Stimulated activated CD8-positive, alpha-beta memory T cell treated with anti-CD3 and anti-CD28 coated beads, Interleukin-7, amount 100 ng/mL, for 48 hours (primary cell): ENCODE results near the gene NRG2.

ENCODE experiments used
- DNase-seq, 2 donors: peaks; one replicate each; pipeline ENCODE4 v3.0.0-alpha.2; 2020; ENCODE audit warnings: low read depth in 1 of 2; ENCODE audit errors: extremely low read depth in 1 of 2

NRG2 gene

GRCh38 chr5:139951983-139952382 lies 91.1 kb downstream of the NRG2 start:
- DNase-seq, result no peak

DNA sequence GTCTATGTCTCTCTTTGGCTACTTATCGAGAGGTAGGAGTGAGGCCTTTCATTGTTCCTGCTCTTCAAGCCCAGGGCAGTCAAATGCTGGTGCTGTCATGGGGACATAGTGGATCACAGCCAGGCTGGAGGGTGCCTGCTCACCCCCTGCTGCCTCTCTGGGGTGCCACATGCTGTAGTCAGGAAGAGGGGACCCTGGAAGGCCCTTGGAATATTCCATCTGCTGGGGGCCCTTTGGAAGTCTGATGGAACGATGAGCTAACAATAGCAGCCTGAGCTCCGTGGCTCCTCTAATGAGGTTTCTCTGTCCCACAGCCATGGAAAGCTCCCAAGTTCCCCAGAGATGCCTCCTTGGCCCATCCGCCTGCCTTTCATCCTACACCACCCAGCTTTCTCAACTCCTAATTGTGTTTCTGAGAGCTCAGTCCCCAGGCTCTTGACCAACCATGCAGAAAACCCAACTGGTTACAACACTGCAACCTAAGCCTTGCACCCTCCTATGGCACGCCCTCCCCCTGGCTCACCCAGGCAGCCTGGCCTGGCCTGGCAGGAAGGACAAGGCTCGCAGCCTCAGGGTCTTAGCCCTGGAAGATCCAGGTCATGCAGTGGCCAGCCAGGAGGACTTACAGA lies 91.7 kb downstream of the NRG2 start:
- no peak for DNase-seq

DNA sequence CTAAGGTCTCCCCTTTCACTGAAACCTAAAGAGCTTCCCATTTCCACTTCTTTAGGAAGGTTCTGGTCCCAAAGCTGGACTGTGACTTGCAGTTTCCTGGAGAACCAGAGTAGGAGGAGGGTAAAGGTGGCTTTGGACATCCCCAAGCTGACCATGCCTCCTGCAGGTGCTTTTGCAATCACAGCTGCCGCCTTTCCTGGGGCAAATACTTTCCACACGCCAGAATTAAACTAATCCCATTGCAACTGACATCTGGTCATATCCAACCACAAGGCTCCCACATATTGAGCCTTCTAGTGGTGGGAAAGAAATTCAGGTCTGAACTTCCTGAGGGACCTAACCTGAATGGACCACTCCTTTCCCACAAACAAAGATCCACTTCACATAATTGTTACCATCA lies 92.7 kb downstream of the NRG2 start:
- DNase-seq, result no peak

- DNase-seq, result no peak
Observed at GRCh38 chr5:139949710-139950109, 93.4 kb downstream of the NRG2 start.

GRCh38 chr5:139947727-139948126 lies 95.4 kb downstream of the NRG2 start:
- no peak for DNase-seq

DNA sequence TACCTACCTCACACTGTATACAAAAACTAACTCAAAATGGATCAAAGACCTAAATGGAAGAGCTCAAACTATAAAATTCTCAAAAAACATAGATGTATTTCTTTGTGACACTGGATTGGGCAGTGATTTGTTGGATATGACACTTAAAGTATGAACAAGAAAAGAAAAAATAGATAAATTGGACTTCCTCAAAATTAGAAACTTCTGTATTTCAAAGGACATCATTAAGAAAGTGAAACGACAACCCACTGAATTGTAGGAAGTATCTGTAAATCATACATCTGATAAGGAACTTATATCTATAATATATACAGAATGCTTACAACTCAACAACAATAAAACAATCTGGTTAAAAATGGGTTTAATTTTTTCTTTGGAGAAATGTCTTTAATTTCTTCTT lies 96.7 kb downstream of the NRG2 start:
- DNase-seq, result no peak

- no peak for DNase-seq
Observed at GRCh38 chr5:139946006-139946405, 97.1 kb downstream of the NRG2 start.

GRCh38 chr5:139942243-139942642 lies 100.9 kb downstream of the NRG2 start:
- DNase-seq, result no peak

DNA sequence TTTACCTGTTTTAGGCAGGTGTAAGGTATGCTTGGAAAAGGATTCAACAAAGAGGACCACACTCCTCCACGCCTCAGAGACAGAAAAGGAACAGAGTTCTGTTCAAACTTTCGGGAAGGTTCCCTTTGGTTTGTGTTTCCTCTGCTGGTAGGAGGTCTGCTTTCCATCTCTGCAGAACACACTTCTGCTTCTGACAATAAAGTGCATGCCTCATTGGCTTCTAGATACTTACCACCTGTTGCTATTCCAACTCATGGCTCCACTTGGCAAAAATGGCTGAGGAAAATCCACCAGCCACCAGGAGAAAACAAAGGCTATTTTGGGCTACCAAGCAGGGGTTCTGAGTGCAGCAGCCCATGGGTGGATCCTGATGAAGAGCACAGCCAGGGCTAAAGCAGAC lies 112.7 kb downstream of the NRG2 start:
- no peak for DNase-seq

DNA sequence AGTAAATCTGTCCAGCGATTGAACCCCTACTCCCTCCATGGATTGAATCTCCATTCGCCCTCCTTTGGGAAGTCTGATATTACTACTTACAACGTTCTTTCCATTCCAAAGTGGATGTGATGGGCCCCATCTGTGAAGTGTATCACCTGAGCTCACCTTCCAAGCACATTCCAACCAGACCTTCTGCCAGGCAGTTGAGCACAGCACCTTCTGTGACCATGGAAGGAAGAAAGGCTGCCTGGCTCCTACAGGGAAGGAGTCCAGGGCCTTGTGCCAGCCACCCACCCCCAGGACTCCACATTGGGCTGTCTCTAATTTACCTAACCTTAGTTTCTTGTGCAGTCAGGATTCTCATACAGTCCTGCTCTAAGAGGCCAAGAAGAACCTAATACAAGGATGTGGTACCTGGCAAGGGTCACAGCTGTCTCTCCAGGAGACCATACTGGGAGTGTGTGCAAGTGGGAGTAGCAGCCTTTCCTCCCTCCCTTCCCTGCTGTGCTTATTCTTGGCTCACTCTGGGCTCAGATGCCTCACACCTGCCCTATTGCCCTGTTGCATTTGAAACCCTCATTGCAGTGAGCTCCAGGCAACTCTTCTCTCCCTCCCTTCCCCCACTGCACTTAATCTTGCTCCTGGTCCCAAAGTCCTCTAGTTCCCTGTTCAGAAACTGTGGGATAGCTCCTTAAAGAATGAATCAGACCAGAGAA lies 116.1 kb downstream of the NRG2 start:
- no peak for DNase-seq

DNA sequence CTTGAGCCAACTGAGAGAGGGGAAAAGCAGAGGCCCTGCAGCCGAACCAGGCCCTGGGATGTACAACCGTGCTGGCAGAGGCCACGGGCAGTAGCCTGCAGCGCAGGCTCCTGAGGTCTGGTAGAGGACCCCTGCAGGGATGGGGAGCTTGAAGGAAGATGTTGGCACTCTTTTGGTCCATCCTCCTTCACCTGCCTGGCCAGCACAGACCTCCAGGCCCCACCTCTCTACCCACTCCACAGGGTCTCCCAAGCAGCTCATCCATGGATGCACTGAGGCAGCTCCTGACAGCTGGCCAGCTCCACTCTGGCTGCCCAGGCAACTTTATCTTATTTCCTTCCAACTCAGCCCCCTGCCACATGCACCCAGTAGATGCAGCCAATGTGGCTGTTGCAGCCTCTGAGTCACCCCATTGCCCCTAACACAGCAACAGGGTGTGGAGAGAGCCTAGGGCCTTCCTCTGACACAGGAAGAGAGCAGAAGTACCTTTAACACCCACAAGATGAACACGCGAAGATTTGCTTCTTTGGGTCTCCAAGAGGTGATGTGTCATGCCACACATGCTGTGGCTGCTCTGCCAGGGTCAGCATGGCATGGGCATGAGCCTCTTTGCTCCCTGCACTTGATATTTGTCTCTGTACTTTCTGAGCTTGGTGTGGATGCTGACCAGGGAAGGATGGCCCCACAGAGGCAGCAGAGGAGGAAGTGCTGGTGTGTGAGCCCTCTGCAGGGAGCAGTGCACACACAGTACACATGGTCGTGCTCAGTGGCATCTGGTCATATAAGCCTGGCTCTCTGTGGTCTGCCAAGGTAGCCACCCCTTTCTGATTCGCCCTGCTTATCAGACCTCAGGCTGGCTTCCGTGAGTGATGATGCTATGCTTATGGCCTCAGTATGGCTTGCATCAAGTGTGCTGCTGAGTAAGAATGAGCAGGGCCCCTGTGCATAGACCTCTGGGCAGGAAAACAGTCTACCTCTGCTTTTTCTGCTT lies 117.2 kb downstream of the NRG2 start:
- no peak for DNase-seq

DNA sequence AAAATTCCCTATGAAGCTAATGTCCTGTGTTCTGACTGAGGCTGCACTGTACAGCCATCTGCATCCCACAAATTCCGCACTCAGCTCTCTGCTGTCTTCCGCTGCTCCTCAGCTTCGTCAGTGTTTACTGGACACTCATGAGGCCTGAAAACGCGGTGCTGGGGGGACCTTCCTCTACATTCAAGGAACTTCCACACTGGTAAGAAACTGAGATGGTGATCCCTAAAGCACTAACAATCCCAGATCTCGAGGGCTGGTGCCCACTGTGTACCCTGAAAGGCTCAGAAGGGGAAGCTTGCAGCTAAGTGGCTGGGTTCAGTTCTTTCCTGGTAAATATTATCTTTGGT lies 117.9 kb downstream of the NRG2 start:
- no peak for DNase-seq

GRCh38 chr5:139924294-139925215 lies 118.5 kb downstream of the NRG2 start:
- DNase-seq, result no peak

GRCh38 chr5:139919308-139919707 lies 123.8 kb downstream of the NRG2 start:
- DNase-seq, result no peak

GRCh38 chr5:139915834-139916233 lies 127.3 kb downstream of the NRG2 start:
- DNase-seq, result no peak

DNA sequence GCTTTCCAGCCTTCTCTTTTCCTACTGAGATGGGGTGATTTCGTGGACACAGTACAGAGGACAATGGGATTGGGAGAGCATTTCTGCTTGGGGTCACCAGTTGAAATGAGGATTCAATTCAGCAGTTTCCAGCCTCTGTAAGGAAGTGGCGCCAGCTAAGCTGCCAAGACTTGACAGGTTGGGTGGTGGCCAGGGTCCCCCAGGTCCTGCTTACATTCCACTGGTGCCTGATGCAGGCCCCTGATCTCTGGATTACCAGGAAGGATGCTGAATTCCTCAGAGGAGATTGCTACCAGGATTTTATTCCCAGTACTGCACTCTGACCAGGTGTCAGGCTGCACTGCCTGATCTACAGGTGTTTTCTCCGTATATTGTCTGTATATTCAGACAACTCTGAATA lies 127.8 kb downstream of the NRG2 start:
- no peak for DNase-seq

- no peak for DNase-seq
Observed at GRCh38 chr5:139914218-139914807, 128.8 kb downstream of the NRG2 start.

DNA sequence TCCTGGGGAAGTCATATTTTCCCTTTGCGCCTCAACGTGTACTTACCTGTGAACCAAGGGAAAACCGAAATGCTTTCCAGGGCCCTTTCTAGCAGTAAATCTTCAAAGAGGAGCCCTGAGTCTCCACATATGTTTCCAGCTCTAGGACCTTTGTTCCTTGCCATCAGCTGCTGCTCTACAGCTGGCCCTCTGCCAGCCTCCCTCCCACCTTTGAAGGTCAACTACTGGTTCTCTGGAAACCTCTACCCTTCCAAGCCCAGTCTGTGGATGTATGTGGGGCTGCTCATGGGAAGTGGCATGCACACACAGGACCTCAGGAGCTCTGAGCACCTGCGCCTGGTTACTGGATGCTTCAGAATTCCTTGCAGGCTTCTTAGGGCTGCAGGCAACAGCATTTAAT lies 130.3 kb downstream of the NRG2 start:
- DNase-seq, result no peak

DNA sequence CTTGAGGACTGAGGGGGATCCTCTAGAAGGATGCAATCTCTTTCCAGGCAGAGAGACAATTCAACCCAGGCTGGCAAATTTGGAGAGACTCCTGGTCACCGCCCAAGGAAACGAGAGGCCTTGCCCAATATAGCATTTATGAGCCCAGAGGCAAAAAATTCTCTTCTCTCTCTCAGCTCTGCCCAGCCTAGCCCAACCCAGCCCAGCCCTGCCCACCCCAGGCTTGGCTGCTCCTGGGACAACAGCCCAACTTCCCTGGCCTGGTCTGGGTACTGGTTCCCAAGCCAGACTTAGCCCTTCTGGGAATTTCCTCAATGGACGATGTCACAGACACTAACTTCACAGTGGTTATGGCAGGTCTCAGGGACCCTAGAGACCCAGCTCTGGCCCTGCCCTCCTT lies 130.9 kb downstream of the NRG2 start:
- no peak for DNase-seq

DNA sequence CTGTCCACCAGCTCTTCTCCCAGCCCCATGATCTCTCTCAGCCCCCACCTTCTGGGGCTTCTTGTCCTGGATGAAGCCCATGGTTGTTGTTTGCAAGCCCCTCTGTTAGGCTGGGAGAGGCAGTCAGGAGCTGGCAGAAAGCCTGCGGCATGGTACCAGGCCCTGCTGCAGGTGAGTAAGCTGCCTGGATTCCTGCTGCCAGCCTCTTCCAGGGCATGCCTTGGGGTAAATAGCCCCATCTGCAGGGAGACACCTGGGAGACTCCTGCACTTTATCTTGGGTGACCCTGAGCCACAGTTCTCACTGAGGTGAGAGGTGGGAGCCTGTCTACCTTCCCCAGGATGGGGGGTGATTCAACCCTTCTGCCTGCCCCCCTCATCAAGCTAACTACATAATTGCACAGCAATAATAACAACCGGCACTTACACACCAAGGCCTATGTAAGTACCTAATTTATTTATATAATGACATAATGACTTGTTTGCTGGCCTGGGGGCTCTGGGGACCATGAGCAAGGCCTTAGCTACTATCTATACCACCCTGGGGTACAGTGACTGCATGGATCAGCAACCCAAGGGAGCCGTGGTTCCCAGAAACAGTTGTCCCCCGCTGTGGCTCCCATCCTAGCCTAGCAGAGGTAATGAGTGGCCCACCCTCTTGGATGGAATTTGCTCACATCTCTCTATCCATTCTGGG lies 131.5 kb downstream of the NRG2 start:
- no peak for DNase-seq
